ENCODE data around the gene ZNF655.

The ZNF655 gene

DNA sequence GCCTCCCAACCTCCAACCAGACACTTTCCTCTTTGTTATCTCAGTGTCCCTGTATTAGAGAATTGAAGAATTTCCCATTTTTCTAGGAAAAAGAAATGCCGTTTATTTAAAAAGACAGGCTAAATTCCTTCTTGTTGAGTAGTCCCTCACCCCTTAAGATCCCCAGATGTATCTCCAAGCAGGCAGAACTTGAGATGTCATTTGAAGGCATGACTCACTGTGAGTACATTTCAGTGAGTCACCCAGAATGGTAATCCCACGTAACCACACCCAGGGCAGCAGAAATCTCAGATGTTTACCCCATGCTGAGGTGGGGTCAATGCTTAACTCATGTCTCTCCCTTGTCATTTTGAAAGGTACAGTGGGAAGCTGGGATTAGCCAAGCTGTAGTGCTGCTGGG, 4.4 kb downstream of the ZNF655 start:
- ChIA-PET POLR2A (interaction anchor here (1.0 kb wide), 2 partner anchors 11 to 58 kb away, joined by 4 read pairs; partner anchors contain the start of genes FAM200A and ZKSCAN5), CTCF (interaction anchor here (1.2 kb wide), 1 partner anchor 11 kb away, joined by 3 read pairs; the partner anchor contains the start of gene FAM200A)
- H3K27ac ChIP-seq (ENCODE audit: extremely low read depth, low read depth, low read length): 0 out of 2 replicates have a peak overlapping the region, but pooled peaks have one; percentile 28
- no peaks in the 10 kb centered on the region for H3K9me3 ChIP-seq (ENCODE audit: control insufficient read depth, insufficient read depth, low read depth, low read length)
- H3K4me3 ChIP-seq (ENCODE audit: low read depth, low read length): no peak overlapping the region
- peaks cover 59 to 69% of the 10 kb centered on the region in 2 experiments for H3K36me3 ChIP-seq (ENCODE audit: control insufficient read depth in 2 of 2, insufficient read depth in 1 of 2, low read length in 2 of 2)
- H3K4me1 ChIP-seq (ENCODE audit: control insufficient read depth, insufficient read depth, low read length): peaks cover 5% of the 10 kb centered on the region
- TF ChIP-seq, protein P1, sequence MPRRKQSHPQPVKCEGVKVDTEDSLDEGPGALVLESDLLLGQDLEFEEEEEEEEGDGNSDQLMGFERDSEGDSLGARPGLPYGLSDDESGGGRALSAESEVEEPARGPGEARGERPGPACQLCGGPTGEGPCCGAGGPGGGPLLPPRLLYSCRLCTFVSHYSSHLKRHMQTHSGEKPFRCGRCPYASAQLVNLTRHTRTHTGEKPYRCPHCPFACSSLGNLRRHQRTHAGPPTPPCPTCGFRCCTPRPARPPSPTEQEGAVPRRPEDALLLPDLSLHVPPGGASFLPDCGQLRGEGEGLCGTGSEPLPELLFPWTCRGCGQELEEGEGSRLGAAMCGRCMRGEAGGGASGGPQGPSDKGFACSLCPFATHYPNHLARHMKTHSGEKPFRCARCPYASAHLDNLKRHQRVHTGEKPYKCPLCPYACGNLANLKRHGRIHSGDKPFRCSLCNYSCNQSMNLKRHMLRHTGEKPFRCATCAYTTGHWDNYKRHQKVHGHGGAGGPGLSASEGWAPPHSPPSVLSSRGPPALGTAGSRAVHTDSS (tag by site-specific recombination; IDR thresholded peaks at IDR 0.05): no peak
- TF ChIP-seq ZSCAN23 (tag by site-specific recombination; IDR thresholded peaks at IDR 0.05) (0 out of 2 replicates have a peak, but pooled peaks have one; percentile 33), ZNF394 (tag by site-specific recombination; IDR thresholded peaks at IDR 0.05; ENCODE audit: borderline replicate concordance) (peak; percentile 66; the same call in 1 of the 2 replicates), SCRT1 (tag by site-specific recombination; IDR thresholded peaks at IDR 0.05; ENCODE audit: borderline replicate concordance) (no peak), ZNF629 (tag by site-specific recombination; IDR thresholded peaks at IDR 0.05) (peak; percentile 94), ZNF23 (tag by site-specific recombination; IDR thresholded peaks at IDR 0.05; ENCODE audit: borderline replicate concordance) (no peak), ZBTB21 (tag by site-specific recombination; IDR thresholded peaks at IDR 0.05) (peak; percentile 87), KLF10 (tag by site-specific recombination; IDR thresholded peaks at IDR 0.05) (peak; percentile 71; the same call in 1 of the 2 replicates), ZNF621 (tag by site-specific recombination; IDR thresholded peaks at IDR 0.05) (no peak), ZNF157 (tag by site-specific recombination; IDR thresholded peaks at IDR 0.05) (no peak), ZNF792 (tag by site-specific recombination; IDR thresholded peaks at IDR 0.05) (no peak), SP2 (tag by site-specific recombination; IDR thresholded peaks at IDR 0.05) (peak; percentile 22; the same call in 1 of the 2 replicates), BCL11B (tag by site-specific recombination; IDR thresholded peaks at IDR 0.05; ENCODE audit: low read depth) (no peak), WT1 (tag by site-specific recombination; IDR thresholded peaks at IDR 0.05) (no peak), ZNF585B (tag by site-specific recombination; IDR thresholded peaks at IDR 0.05) (no peak), ZNF623 (tag by site-specific recombination; IDR thresholded peaks at IDR 0.05) (no peak), ZNF768 (tag by site-specific recombination; IDR thresholded peaks at IDR 0.05) (no peak), ZNF146 (tag by site-specific recombination; IDR thresholded peaks at IDR 0.05) (no peak), ZNF341 (tag by site-specific recombination; IDR thresholded peaks at IDR 0.05; ENCODE audit: low read depth) (no peak), IKZF3 (tag by site-specific recombination; IDR thresholded peaks at IDR 0.05) (0 out of 2 replicates have a peak, but pooled peaks have one; percentile 40), HOXA7 (CRISPR knock-in tag; IDR thresholded peaks at IDR 0.05; ENCODE audit: borderline replicate concordance) (no peak), SALL2 (tag by site-specific recombination; IDR thresholded peaks at IDR 0.05; ENCODE audit: borderline replicate concordance) (no peak), ZNF558 (tag by site-specific recombination; IDR thresholded peaks at IDR 0.05) (peak; percentile 81), KLF8 (tag by site-specific recombination; IDR thresholded peaks at IDR 0.05) (peak; percentile 81), ZNF350 (tag by site-specific recombination; IDR thresholded peaks at IDR 0.05) (no peak), ZNF501 (tag by site-specific recombination; IDR thresholded peaks at IDR 0.05) (no peak), ZNF366 (tag by site-specific recombination; conservative IDR thresholded peaks at IDR 0.05) (peak; percentile 86), ZNF76 (tag by site-specific recombination; IDR thresholded peaks at IDR 0.05; ENCODE audit: borderline replicate concordance, low read depth) (0 out of 2 replicates have a peak, but pooled peaks have one; percentile 42)
- TF ChIP-seq, protein P2, sequence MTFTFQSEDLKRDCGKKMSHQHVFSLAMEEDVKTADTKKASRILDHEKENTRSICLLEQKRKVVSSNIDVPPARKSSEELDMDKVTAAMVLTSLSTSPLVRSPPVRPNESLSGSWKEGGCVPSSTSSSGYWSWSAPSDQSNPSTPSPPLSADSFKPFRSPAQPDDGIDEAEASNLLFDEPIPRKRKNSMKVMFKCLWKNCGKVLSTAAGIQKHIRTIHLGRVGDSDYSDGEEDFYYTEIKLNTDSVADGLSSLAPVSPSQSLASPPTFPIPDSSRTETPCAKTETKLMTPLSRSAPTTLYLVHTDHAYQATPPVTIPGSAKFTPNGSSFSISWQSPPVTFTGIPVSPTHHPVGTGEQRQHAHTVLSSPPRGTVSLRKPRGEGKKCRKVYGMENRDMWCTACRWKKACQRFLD (tag by site-specific recombination; IDR thresholded peaks at IDR 0.05): no peak
- TF ChIP-seq, protein P3, sequence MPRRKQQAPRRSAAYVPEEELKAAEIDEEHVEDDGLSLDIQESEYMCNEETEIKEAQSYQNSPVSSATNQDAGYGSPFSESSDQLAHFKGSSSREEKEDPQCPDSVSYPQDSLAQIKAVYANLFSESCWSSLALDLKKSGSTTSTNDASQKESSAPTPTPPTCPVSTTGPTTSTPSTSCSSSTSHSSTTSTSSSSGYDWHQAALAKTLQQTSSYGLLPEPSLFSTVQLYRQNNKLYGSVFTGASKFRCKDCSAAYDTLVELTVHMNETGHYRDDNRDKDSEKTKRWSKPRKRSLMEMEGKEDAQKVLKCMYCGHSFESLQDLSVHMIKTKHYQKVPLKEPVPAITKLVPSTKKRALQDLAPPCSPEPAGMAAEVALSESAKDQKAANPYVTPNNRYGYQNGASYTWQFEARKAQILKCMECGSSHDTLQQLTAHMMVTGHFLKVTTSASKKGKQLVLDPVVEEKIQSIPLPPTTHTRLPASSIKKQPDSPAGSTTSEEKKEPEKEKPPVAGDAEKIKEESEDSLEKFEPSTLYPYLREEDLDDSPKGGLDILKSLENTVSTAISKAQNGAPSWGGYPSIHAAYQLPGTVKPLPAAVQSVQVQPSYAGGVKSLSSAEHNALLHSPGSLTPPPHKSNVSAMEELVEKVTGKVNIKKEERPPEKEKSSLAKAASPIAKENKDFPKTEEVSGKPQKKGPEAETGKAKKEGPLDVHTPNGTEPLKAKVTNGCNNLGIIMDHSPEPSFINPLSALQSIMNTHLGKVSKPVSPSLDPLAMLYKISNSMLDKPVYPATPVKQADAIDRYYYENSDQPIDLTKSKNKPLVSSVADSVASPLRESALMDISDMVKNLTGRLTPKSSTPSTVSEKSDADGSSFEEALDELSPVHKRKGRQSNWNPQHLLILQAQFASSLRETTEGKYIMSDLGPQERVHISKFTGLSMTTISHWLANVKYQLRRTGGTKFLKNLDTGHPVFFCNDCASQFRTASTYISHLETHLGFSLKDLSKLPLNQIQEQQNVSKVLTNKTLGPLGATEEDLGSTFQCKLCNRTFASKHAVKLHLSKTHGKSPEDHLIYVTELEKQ (tag by site-specific recombination; IDR thresholded peaks at IDR 0.05; ENCODE audit: borderline replicate concordance): peak; percentile 56; the same call in 1 of the 2 replicates
- TF ChIP-seq, protein P4, sequence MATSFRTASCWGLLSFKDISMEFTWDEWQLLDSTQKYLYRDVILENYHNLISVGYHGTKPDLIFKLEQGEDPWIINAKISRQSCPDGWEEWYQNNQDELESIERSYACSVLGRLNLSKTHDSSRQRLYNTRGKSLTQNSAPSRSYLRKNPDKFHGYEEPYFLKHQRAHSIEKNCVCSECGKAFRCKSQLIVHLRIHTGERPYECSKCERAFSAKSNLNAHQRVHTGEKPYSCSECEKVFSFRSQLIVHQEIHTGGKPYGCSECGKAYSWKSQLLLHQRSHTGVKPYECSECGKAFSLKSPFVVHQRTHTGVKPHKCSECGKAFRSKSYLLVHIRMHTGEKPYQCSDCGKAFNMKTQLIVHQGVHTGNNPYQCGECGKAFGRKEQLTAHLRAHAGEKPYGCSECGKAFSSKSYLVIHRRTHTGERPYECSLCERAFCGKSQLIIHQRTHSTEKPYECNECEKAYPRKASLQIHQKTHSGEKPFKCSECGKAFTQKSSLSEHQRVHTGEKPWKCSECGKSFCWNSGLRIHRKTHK (tag by site-specific recombination; IDR thresholded peaks at IDR 0.05): no peak
- TF ChIP-seq, protein P5, sequence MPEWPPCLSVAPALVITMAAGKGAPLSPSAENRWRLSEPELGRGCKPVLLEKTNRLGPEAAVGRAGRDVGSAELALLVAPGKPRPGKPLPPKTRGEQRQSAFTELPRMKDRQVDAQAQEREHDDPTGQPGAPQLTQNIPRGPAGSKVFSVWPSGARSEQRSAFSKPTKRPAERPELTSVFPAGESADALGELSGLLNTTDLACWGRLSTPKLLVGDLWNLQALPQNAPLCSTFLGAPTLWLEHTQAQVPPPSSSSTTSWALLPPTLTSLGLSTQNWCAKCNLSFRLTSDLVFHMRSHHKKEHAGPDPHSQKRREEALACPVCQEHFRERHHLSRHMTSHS (tag by site-specific recombination; IDR thresholded peaks at IDR 0.05): no peak

Data from HEK293 (cell line).